ENCODE results near the gene EMSY. TPM values are rescaled to one million over a fixed set of nuclear protein-coding genes. Genes with fewer than 3 reads are reported as not detected.
"Not testable (repeated sequence)": the region's sequence is repeated elsewhere in the genome, so short reads cannot be mapped to it uniquely, and the experiment has no call there.

The EMSY gene
- polyA plus RNA-seq, 1 donor from 2014 or later = 25.0 TPM

- Histone ChIP-seq H2AFZ (ENCODE audit: low read depth, low read length) (no peak overlapping the region), H3K4me2 (ENCODE audit: low read length) (no peak overlapping the region), H3K4me3 (ENCODE audit: low read length) (no peak overlapping the region), H3F3A (ENCODE audit: insufficient read depth, low read length, poor library complexity, severe bottlenecking) (no peaks in the 10 kb centered on the region), H3K36me3 (ENCODE audit: insufficient read depth, low read length) (no peaks in the 10 kb centered on the region), H3K79me2 (replicated peaks; ENCODE audit: insufficient read depth, low read length) (no peaks in the 10 kb centered on the region), H4K20me1 (ENCODE audit: insufficient read depth) (no peaks in the 10 kb centered on the region), H3K9me3 (ENCODE audit: low read length) (no peaks in the 10 kb centered on the region), H3K27me3 (ENCODE audit: insufficient read depth, low read depth, low read length) (no peaks in the 10 kb centered on the region), H3K27ac (ENCODE audit: low read length) (no peak overlapping the region), H3K9ac (ENCODE audit: low read length) (no peak overlapping the region), H3K9me2 (ENCODE audit: insufficient read depth, low read length) (no peaks in the 10 kb centered on the region)
- TF ChIP-seq SMC3 (conservative IDR thresholded peaks at IDR 0.05; ENCODE audit: poor library complexity) (no peak), MXI1 (conservative IDR thresholded peaks at IDR 0.05; ENCODE audit: poor library complexity, severe bottlenecking) (no peak), EP300 (conservative IDR thresholded peaks at IDR 0.05; ENCODE audit: poor library complexity, severe bottlenecking) (no peak), EZH2 (IDR thresholded peaks at IDR 0.05; ENCODE audit: borderline replicate concordance, insufficient read depth, low read length, poor library complexity, severe bottlenecking) (no peak), CTCF (IDR thresholded peaks at IDR 0.05; ENCODE audit: poor library complexity, severe bottlenecking) (no peak), POLR2AphosphoS5 (IDR thresholded peaks at IDR 0.05) (no peak), RAD21 (conservative IDR thresholded peaks at IDR 0.05) (no peak), REST (IDR thresholded peaks at IDR 0.05; ENCODE audit: borderline replicate concordance) (no peak), TAF1 (IDR thresholded peaks at IDR 0.05; ENCODE audit: low read depth) (no peak)
Measured at GRCh38 chr11:76592025-76592914, 147.5 kb downstream of the EMSY start.

DNA sequence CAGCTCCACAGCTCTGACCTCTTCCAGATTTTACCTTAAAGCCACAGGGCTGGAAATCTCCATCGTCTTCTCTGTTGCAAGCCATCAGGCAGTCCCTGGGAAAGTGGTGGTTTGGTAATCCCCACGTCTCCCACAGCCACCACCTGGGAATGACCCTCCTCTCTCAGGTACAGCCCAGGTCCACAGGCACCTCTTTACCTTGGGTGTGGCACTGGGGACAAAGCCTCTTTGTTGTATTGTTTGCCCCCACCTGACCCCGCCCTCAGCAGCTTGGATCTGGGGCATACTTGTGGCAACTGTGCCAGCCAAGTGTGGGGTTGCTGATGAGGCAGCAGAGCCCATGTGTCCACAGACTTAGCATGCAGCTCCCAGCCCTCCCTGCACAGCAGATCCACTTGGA is 148.1 kb downstream of the EMSY start:
- Histone ChIP-seq H3K27me3 (ENCODE audit: insufficient read depth, low read depth, low read length) (no peaks in the 10 kb centered on the region), H3K79me2 (replicated peaks; ENCODE audit: insufficient read depth, low read length) (no peaks in the 10 kb centered on the region), H3K4me3 (ENCODE audit: low read length) (no peak overlapping the region), H3K27ac (ENCODE audit: low read length) (no peak overlapping the region), H3K9me3 (ENCODE audit: low read length) (no peaks in the 10 kb centered on the region), H3K36me3 (ENCODE audit: insufficient read depth, low read length) (no peaks in the 10 kb centered on the region), H2AFZ (ENCODE audit: low read depth, low read length) (no peak overlapping the region), H3K4me2 (ENCODE audit: low read length) (no peak overlapping the region), H3K9me2 (ENCODE audit: insufficient read depth, low read length) (no peaks in the 10 kb centered on the region), H3K9ac (ENCODE audit: low read length) (no peak overlapping the region), H3F3A (ENCODE audit: insufficient read depth, low read length, poor library complexity, severe bottlenecking) (no peaks in the 10 kb centered on the region), H4K20me1 (ENCODE audit: insufficient read depth) (no peaks in the 10 kb centered on the region)
- no peak for TF ChIP-seq SMC3 (conservative IDR thresholded peaks at IDR 0.05; ENCODE audit: poor library complexity)
- no peak for TF ChIP-seq TAF1 (IDR thresholded peaks at IDR 0.05; ENCODE audit: low read depth)
- TF ChIP-seq POLR2AphosphoS5 (IDR thresholded peaks at IDR 0.05) = no peak
- TF ChIP-seq EZH2 (IDR thresholded peaks at IDR 0.05; ENCODE audit: borderline replicate concordance, insufficient read depth, low read length, poor library complexity, severe bottlenecking) = no peak
- TF ChIP-seq EP300 (conservative IDR thresholded peaks at IDR 0.05; ENCODE audit: poor library complexity, severe bottlenecking) = no peak
- no peak for TF ChIP-seq MXI1 (conservative IDR thresholded peaks at IDR 0.05; ENCODE audit: poor library complexity, severe bottlenecking)
- no peak for TF ChIP-seq RAD21 (conservative IDR thresholded peaks at IDR 0.05)
- TF ChIP-seq REST (IDR thresholded peaks at IDR 0.05; ENCODE audit: borderline replicate concordance) = no peak
- no peak for TF ChIP-seq CTCF (IDR thresholded peaks at IDR 0.05; ENCODE audit: poor library complexity, severe bottlenecking)

- H3F3A ChIP-seq (ENCODE audit: insufficient read depth, low read length, poor library complexity, severe bottlenecking); H3K27me3 ChIP-seq (ENCODE audit: insufficient read depth, low read depth, low read length); H3K9me2 ChIP-seq (ENCODE audit: insufficient read depth, low read length); H3K9ac ChIP-seq (ENCODE audit: low read length); H4K20me1 ChIP-seq (ENCODE audit: insufficient read depth); H3K79me2 ChIP-seq (replicated peaks; ENCODE audit: insufficient read depth, low read length); H3K27ac ChIP-seq (ENCODE audit: low read length); H3K4me3 ChIP-seq (ENCODE audit: low read length); H2AFZ ChIP-seq (ENCODE audit: low read depth, low read length); H3K4me2 ChIP-seq (ENCODE audit: low read length); H3K36me3 ChIP-seq (ENCODE audit: insufficient read depth, low read length); H3K9me3 ChIP-seq (ENCODE audit: low read length): not testable (repeated sequence)
Measured at GRCh38 chr11:76595091-76595490, 150.3 kb downstream of the EMSY start.
